Measurements from ENCODE around the gene CSF1.

The CSF1 gene

DNA sequence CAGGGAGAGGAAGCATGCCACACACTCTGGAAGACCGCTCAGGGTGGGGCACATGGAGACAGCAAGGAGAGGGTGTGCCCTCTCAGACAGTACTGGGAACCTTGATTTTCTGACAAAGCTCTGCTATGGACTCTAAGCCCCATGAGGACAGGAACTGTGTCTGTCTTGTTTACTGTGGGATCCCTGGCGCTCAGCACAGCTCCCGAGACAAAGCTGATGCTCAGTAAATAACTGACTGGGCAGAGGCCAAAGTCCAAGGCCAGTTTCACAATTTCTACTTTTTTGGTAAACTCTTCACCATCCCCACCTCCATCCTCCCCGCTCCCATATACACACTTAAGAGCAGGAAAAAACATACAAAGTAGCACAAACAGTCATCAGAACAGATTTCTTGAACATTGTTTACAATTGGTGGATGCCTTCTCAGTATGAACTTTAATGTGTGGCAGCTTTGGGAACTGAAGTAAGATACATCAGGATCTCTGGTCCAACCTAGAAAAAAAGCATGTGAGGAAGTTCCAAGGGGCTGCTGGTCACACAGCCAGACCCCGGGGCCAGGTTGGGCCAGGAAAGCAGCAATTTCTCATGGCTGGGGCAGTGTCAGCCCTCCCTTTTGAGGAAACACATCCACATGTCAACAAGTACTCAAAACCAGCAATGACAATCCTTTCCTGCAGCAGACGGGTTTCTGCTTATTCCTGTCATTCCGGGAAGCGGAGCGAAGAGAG is 68.3 kb downstream of the CSF1 start:
- no peak for DNase-seq (ENCODE audit: low spot score)

DNA sequence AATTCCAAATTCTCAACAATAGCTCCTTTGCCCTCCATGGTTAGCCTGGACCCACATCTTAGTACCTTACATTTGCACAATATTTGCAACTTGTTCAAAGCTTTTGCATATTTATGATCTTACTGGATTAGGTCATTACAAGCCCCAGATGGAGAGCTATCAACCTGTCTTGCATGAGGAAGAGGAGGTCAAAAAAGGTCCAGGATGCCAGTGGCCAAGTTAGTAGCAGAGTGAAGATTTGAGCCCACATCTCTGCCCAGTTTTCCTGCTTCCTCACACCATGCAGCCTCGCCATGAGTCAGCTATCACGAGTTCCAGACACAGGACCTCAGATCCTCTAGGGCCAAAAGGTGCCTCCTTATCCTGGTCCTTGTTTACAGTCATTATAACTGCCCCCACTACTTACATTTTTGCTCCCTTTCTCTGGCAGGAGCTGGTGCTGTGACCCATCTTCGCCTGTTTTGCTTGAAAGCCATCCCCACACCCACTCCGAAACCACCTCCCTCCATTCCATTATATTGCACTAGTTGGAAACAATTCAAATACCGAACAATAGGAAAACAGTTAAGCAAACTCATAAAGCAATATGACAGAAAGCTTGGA is 68.9 kb downstream of the CSF1 start:
- no peak for DNase-seq (ENCODE audit: low spot score)

All from globus pallidus (tissue), 1 donor.